ENCODE results near the gene CCDC154.
A peak's percentile ranks its signal among the peaks of the same experiment; 100 is the strongest.
"Not testable (repeated sequence)": the region's sequence is repeated elsewhere in the genome, so short reads cannot be mapped to it uniquely, and the experiment has no call there.

The CCDC154 gene

DNA sequence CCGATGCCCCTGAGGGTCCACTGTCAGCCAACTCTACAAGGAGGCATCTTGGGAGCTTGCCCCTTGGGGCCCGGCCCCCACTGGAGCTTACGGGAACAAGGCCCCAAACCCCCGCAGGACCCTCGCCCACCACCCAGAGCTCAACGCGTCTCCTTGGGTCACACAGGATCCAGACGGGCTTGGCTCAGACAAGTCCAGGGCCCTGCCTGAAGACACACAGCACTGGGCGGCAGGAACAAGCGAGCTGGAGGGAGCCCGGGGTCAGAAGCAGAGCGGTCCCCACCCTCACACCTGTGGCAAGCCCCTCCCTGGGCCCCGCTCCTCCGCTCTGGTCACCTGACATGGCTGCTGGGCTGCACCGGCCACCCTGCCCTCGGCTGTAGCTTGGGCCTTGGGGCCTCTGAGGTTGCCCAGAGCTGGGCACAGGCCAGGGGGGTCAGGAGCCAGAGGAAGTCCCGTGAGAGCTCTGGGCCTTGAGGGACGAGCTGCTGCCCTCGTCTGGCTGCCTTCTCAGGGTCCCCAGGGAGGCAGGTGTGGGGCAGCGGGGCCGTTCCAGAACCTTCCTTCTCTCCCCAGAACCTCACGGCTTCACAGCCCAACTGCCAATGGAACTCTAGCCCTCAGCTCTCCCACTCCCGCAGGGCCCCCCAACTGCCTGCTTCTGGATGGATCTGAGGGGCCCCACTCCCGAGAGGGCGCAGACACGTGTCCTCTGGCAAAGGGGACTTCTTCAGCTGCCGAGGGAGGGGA is at the start of gene CCDC154:
TSS of gene CCDC154 (minus strand) at position 577 of the 750 bp plus-strand sequence. CDS start at position 343, 234 bp downstream.
- no peak for DNase-seq (ENCODE audit: low read depth, low spot score)
- H3K27ac ChIP-seq, result no peak within 1 kb of the TSS

DNA sequence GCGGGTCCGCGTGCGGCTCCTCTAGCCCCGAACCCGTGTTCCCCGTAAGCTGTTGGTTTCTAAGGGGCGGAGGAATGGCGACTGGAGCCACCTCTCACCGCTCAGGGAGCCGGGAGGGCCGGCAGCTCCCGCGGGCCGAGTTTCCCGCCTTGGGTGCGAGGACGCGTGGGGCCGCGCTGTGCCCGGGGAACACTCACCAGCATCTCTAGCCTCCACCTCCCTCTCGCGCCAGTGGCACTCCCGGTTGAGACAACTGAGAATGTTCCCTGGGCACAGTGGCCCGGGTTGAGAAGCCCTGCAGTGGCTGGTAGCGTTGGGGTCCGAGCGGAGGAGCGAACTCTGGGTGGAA is 49.4 kb upstream of the CCDC154 start:
- DNase-seq (ENCODE audit: low read depth, low spot score), result no peak
- peak overlapping the region; percentile 22 for H3K27ac ChIP-seq

DNA sequence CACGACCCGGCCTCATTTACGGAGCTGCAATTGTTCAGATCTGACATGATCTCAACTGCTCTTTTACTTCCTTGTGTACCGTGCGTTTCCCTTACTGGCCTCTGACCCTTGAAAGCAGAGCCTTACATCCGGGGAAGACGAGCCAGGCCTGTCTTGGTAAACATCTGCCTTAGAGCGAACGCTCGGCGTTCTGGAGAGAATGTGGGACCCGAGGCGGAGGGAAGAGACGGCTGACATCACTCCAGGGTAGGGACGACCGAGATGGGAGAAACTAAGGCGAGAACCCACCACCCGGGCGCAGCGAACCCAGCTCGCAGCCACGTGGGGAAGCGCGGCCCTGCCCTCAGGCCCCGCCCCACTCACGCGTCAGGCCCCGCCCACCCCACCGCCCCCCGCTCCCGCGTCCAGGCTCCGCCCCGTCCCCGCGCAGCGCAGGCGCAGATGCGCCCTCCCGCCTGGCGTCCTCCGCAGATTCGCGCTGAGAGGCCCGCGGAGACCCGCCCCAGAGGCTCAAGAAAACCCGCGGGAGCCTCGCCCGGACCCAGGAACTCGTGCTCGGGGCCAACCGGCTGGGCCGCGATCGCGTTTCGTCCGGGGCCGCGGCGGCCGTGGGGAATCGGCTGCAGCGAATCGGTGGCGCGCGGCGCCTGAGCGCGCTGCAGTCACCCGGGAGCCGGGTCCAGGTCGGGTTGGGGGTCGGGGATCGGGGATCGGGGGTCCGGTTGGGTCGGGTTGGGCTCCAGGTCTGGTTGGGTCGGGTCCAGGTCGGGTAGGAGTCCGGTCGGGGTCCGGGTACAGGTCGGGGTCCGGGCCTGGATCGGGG is 48.8 kb upstream of the CCDC154 start, which contains the start of gene TELO2:
TSS of gene TELO2 (plus strand) at position 438 of the 823 bp plus-strand sequence. CDS start 922 bp downstream, outside the sequence.
- no peak for DNase-seq (ENCODE audit: low read depth, low spot score)
- peak within 1 kb of the TSS; percentile 22 for H3K27ac ChIP-seq

DNA sequence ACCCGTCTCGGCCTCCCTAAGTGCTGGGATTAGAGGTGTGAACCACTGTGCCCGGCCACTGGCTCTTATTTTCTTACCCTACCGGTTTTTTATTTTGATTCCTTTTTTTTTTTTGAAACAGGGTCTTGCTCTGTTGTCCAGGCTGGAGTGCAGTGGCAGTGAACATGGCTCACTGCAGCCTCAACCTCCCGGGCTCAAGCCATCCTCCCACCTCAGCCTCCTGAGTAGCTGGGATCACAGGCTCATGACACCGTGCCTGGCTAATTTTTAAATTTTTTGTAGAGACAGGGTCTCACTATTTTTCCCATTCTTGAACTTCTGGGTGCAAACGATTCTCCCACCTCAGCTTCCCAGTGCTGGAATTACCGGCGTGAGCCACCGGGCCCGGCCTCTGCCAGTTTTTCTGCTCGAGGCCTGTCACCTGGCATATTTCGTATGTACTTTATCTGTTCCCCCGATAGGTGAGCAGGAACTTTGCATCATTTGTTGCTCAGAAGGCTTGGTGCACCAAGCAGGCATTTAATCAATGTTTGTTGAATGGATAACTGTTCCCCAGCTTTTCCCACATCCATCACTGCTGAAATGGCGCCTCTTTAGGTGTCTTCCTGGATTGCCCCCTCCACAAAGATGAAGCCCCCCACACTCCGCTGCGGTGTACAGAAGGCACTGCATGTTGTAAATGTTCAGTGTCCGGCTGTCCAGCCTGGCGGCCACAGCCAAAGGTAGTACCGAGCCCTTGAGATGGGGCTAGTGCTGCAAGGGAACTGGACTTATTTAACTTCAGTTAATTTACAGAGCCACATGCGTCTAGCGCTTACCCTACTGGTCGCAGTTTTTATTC is 47.9 kb upstream of the CCDC154 start:
- peak overlapping the region; percentile 22 for H3K27ac ChIP-seq
- DNase-seq (ENCODE audit: low read depth, low spot score), result no peak

DNA sequence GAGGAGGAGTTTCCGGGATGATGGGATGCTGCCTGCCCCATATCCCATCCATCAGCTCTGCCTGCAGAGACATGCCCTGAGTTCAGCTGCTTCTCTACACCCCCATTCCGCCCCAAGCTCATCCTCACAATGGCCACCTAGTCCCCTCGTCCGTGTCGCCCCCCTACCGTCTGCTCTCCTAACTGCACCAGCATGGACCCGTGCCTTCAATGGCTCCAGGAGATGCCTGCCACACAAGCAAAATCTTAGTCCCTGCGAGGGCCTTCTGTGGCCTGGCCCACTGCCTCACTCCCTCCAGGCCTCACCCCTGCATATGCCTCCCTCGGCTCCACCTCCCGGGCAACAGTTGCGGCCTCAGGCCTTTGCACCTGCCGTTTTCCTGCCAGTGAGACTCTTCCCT is 47.0 kb upstream of the CCDC154 start:
- no peak overlapping the region for H3K27ac ChIP-seq
- no peak for DNase-seq (ENCODE audit: low read depth, low spot score)

GRCh38 chr16:1489077-1489476 is 44.7 kb upstream of the CCDC154 start:
- H3K27ac ChIP-seq, result no peak overlapping the region
- DNase-seq (ENCODE audit: low read depth, low spot score), result no peak

DNA sequence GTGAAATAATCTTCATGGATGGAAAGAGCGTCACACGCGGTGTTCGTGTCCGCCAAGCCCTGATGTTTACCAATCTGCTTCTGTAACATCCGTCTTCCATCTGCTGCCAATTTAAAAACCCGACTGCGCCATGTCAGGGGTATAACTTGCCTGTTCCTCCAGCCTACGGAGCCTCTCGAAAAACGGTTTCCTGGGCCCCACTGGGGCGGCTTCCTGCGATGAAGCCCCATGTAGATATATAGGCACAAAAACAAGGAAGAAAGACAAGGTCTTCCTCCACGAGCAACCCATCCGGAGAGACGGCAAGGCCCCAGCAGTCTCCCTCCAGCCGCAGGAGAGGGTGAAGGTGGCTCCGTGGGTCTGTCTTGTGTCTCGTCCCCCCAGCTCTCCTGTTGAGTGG is 44.3 kb upstream of the CCDC154 start, which contains the start of gene PTX4:
TSS of gene PTX4 (minus strand) at position 326 of the 400 bp plus-strand sequence. CDS start at position 291, 35 bp downstream.
- DNase-seq (ENCODE audit: low read depth, low spot score), result no peak
- no peak within 1 kb of the TSS for H3K27ac ChIP-seq

DNA sequence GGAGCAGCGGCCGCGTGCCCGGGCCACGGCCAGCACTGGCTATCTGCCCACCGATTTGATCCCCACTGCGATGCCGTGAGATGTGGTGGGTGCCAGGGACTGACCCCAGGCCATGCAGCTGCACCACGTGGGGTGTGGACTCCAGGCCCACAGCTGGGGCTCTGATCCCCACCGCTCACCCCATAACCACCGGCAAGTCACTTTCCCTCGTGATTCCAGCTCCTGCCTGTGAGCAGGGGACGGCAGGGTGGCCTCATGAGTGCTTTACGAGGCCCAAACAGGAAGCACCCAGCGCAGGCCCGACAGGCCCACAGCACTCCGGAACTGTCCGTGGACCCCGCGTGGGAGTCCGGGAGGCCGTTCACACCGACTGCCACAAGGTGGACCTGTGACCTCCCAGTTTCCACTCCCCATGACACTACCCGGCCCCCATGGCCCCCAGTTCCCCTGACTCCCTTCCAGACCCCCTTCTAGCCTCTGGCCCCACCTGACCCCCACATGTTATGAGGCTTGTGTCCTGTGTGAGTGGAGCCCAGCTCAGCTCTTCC is 43.8 kb upstream of the CCDC154 start:
- no peak overlapping the region for H3K27ac ChIP-seq
- no peak for DNase-seq (ENCODE audit: low read depth, low spot score)

- DNase-seq (ENCODE audit: low read depth, low spot score), result no peak
- H3K27ac ChIP-seq, result no peak overlapping the region
Observed at GRCh38 chr16:1487395-1488053, 43.2 kb upstream of the CCDC154 start.

DNA sequence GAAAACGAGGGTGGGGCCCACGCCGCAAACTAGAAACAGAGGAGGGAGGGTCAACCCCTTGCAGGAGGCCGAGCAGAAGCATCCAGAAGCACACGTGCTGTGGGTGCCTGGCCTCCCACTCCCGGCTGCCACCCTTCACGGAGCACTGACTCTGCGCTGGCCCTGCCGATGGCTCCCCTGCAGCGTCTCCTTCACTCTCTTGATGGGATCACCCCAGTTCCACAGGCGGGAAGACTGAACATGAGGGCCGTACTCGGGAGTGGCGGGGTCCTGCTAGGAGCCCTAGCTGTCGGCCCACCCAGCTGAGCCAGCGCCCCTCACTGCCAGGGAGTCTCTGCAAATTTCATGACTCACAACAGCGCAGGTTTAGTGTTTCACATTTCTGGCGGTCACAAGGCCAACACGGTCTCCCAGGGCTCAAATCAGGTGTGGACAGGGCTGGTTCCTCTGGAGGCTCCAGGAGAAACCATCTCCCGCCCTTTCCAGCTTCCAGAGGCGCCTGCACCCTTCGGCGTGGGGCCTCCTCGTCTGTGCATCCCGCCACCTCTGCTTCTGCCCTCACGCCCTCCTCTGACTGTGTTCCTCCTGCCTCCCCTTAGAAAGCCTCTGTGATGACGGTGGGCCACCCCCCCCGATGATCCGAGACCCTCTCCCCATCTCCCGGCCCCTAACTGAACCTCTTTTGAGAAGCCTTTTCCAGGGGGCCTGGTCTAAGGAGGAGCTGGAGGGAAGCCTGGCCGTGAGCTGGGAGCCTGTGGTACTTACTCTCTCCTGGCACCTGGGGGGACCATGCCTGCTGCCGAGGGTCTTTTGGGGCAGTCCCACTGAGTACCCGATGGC is 42.4 kb upstream of the CCDC154 start:
- DNase-seq (ENCODE audit: low read depth, low spot score), result no peak
- H3K27ac ChIP-seq, result no peak overlapping the region

DNA sequence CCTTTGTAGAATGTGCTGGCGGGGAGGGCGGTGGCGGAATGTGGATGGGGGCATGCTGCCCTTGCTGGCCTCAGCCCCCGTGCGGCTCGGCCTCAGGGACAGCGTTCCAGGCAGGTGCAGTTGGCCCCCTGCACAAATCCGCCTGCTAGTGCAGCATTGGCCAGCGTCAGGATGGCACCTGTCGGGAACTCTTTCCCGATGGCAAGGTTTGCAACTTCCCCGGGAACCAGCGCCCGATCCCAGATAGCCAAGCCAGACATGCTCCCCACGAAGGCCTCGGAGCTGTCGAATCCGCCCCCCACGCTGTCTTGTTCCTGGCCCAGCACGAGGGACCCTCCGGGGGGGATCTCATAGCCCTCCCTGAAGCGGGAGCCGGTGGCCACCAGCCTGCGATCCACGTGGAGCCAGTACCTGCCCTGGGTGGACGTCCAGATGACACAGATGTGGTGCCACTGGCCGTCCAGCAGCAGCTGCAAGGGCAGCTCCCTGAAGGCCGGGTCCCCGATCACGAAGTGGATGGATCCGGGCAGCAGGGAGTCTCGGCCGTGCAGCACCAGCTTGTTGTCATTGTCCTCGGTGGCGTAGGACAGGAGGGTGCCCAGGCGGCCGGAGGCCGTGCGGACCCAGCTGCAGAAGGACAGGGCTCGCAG is 41.6 kb upstream of the CCDC154 start:
- no peak for DNase-seq (ENCODE audit: low read depth, low spot score)
- H3K27ac ChIP-seq, result no peak overlapping the region

DNA sequence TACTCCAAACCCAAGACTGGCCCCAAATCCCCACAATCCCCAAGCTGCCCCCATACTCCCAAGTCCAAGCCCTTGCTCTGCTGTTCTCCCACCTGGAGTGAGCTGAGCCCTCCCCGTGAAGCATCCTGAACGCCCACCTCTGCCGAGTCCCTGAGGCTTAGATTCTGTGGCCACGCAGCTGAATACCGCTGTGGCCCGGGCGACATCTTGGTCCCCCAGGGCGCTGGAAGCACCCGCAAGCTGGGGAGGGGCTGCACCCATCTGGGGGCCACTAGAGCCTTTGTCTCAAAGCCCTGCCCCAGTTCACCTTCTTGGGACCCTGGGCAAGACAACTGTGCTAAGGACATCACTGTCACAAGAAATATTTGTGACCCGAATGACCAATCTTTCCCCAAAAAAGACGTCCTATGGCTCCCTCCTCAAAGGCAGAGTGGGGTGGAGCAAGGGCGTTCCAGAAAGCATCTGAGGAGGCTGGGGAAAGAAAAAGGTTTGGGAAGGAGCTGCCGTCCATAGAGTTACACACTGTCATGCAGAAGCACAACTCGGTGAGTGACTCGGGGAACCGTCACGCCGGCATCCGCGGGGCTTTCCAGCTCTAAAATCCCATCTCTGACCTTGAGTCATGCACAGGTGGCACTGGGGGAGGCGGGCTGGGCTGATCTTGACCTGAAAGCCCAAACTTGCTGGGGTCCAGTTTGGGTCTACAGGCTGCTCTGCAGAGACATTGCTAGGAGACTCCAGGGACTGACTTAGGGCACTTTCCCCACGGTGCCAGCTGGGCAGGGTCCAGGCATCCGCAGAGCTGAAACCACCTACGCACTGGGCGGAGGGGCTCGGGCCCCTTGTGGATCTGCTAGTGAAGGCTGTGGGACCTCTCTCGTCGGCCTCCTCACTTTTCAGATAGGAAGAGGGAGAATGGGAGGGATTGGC is 37.8 kb upstream of the CCDC154 start:
- H3K27ac ChIP-seq, result peak overlapping the region; percentile 10
- DNase-seq (ENCODE audit: low read depth, low spot score), result no peak

DNA sequence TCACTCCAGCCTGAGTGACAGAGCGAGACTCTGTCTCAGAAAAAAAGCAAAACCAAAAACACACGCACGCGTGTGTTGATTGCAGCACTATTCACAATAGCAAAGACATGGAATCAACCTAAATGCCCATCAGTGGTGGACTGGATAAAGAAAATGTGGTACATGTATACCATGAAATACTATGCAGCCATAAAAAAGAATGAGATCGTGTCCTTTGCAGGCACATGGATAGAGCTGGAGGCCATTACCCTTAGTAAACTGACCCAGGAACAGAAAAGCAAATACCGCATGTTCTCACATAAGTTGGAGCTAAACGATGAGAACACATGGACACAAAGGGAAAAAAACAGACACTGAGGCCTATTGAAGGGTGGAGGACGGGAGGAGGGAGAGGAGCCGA is 34.6 kb upstream of the CCDC154 start:
- not testable (repeated sequence) for H3K27ac ChIP-seq; DNase-seq (ENCODE audit: low read depth, low spot score)

GRCh38 chr16:1477033-1477432 is 32.7 kb upstream of the CCDC154 start:
- no peak overlapping the region for H3K27ac ChIP-seq
- DNase-seq (ENCODE audit: low read depth, low spot score), result no peak

- H3K27ac ChIP-seq, result peak overlapping the region; percentile 52
- DNase-seq (ENCODE audit: low read depth, low spot score), result no peak
Observed at GRCh38 chr16:1475552-1476114, 31.3 kb upstream of the CCDC154 start.

GRCh38 chr16:1474796-1475551 is 30.6 kb upstream of the CCDC154 start, which contains the start of gene CLCN7:
TSS of gene CLCN7 (minus strand) at chr16:1475028. CDS start at chr16:1474974, 54 bp downstream.
- peak; percentile 31 for DNase-seq (ENCODE audit: low read depth, low spot score)
- peak within 1 kb of the TSS; percentile 52 for H3K27ac ChIP-seq
